ENCODE results near the gene CPNE7.
A peak's percentile ranks its signal among the peaks of the same experiment; 100 is the strongest.

DNA sequence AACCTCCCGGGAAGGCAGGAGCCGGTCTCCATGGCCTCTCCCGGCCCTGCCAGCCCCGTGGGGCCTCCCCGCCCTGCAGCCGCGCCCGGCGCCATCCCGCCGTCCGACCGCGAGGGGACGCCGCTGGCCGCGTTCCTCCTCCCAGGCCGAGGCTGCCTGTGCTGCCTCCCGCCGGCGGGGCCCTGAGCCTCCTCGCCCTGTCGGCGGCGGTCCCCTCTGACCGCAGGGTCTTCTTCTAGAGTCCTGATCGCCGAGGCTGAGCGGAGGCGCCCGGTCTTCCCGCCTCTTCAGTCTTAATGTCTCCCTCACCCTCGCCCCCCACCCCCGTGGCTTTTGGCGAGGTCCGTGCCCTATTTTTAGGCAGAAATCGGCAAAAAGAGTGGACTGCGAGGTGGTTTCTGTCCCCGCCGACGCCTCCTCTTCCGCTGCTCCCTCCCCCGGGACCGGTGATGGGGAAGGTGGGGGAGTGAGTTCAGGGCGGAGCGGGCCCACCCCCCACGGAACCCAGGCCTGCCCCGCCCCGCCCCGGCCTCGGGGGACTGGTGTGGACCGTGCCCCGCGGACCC lies 794 bp upstream of the CPNE7 start:
- peak; percentile 46 to 74 for TF ChIP-seq CTCF (conservative IDR thresholded peaks at IDR 0.05 in 1 of 2, IDR thresholded peaks at IDR 0.05 in 1 of 2; ENCODE audit: low read depth in 1 of 2, low read length in 2 of 2)
- TF ChIP-seq EZH2 (IDR thresholded peaks at IDR 0.05; ENCODE audit: low read length, missing control alignments) = no peak
